NCI-H748 treated with DMSO at 0.1 percent for 48 hours (cell line): ENCODE results near the gene SLC28A3.

Source experiments
- DNase-seq: peaks from one replicate; lab custom pipeline; 2025; lab: John Stamatoyannopoulos, UW

Gene SLC28A3

GRCh38 chr9:84296146-84296843 lies 44.3 kb downstream of the SLC28A3 start:
- no peak for DNase-seq

GRCh38 chr9:84294241-84294950 lies 46.2 kb downstream of the SLC28A3 start:
- peak; percentile 15 for DNase-seq

- DNase-seq: no peak
Measured at GRCh38 chr9:84293001-84293798, 47.4 kb downstream of the SLC28A3 start.

GRCh38 chr9:84285381-84285780 lies 55.2 kb downstream of the SLC28A3 start:
- no peak for DNase-seq

GRCh38 chr9:84283946-84284345 lies 56.6 kb downstream of the SLC28A3 start:
- no peak for DNase-seq

GRCh38 chr9:84278130-84278529 lies 62.4 kb downstream of the SLC28A3 start:
- no peak for DNase-seq

- DNase-seq: no peak
Measured at GRCh38 chr9:84277646-84278045, 62.9 kb downstream of the SLC28A3 start.

- DNase-seq: no peak
Measured at GRCh38 chr9:84276741-84277140, 63.8 kb downstream of the SLC28A3 start.

GRCh38 chr9:84271921-84272556 lies 68.5 kb downstream of the SLC28A3 start:
- no peak for DNase-seq

GRCh38 chr9:84271531-84271900 lies 69.0 kb downstream of the SLC28A3 start:
- peak; percentile 81 for DNase-seq

GRCh38 chr9:84270847-84271530 lies 69.6 kb downstream of the SLC28A3 start:
- DNase-seq: no peak

GRCh38 chr9:84266087-84266561 lies 74.4 kb downstream of the SLC28A3 start:
- peak; percentile 98 for DNase-seq

GRCh38 chr9:84264307-84265029 lies 76.1 kb downstream of the SLC28A3 start:
- DNase-seq: no peak

- DNase-seq: peak; percentile 79
Measured at GRCh38 chr9:84261070-84261746, 79.3 kb downstream of the SLC28A3 start.

GRCh38 chr9:84258371-84258770 lies 82.2 kb downstream of the SLC28A3 start:
- no peak for DNase-seq

- DNase-seq: no peak
Measured at GRCh38 chr9:84255696-84256095, 84.9 kb downstream of the SLC28A3 start.

- no peak for DNase-seq
Measured at GRCh38 chr9:84254972-84255371, 85.6 kb downstream of the SLC28A3 start.

- no peak for DNase-seq
Measured at GRCh38 chr9:84251921-84252320, 88.6 kb downstream of the SLC28A3 start.

- no peak for DNase-seq
Measured at GRCh38 chr9:84241817-84242373, 98.7 kb downstream of the SLC28A3 start.

- DNase-seq: no peak
Measured at GRCh38 chr9:84239343-84239742, 101.2 kb downstream of the SLC28A3 start.
